ENCODE measurements around the gene ACER2.
"Not testable (repeated sequence)": the region's sequence is repeated elsewhere in the genome, so short reads cannot be mapped to it uniquely, and the experiment has no call there.

Gene ACER2

GRCh38 chr9:19409401-19410194 lies 789 bp downstream of the ACER2 start:
- no peak for DNase-seq

- no peak for DNase-seq
These were observed 1.3 kb downstream of the ACER2 start for GRCh38 chr9:19410195-19410503.

- no peak for DNase-seq
These were observed 1.8 kb downstream of the ACER2 start for GRCh38 chr9:19410594-19410993.

GRCh38 chr9:19411316-19411715 lies 2.5 kb downstream of the ACER2 start:
- no peak for DNase-seq

GRCh38 chr9:19413456-19413855 lies 4.6 kb downstream of the ACER2 start:
- not testable (repeated sequence) for DNase-seq

GRCh38 chr9:19416143-19416542 lies 7.3 kb downstream of the ACER2 start:
- DNase-seq: no peak

GRCh38 chr9:19420877-19421276 lies 12.1 kb downstream of the ACER2 start:
- DNase-seq: no peak

- DNase-seq: no peak
These were observed 14.4 kb downstream of the ACER2 start for GRCh38 chr9:19423163-19423562.

GRCh38 chr9:19424176-19424779 lies 15.5 kb downstream of the ACER2 start:
- no peak for DNase-seq

GRCh38 chr9:19429595-19429994 lies 20.8 kb downstream of the ACER2 start:
- no peak for DNase-seq

- no peak for DNase-seq
These were observed 21.5 kb downstream of the ACER2 start for GRCh38 chr9:19430201-19430760.

- no peak for DNase-seq
These were observed 22.8 kb downstream of the ACER2 start for GRCh38 chr9:19431361-19432171.

- DNase-seq: no peak
These were observed 23.7 kb downstream of the ACER2 start for GRCh38 chr9:19432473-19432872.

GRCh38 chr9:19433729-19434128 lies 24.9 kb downstream of the ACER2 start:
- not testable (repeated sequence) for DNase-seq

- no peak for DNase-seq
These were observed 31.6 kb downstream of the ACER2 start for GRCh38 chr9:19440376-19440775.

- DNase-seq: no peak
These were observed 32.2 kb downstream of the ACER2 start for GRCh38 chr9:19440823-19441580.

- DNase-seq: no peak
These were observed 32.9 kb downstream of the ACER2 start for GRCh38 chr9:19441730-19442129.

- no peak for DNase-seq
These were observed 33.4 kb downstream of the ACER2 start for GRCh38 chr9:19442240-19442639.

- DNase-seq: no peak
These were observed 36.6 kb downstream of the ACER2 start for GRCh38 chr9:19445452-19445851.

GRCh38 chr9:19446361-19446861 lies 37.6 kb downstream of the ACER2 start:
- DNase-seq: no peak

- DNase-seq: no peak
These were observed 42.7 kb downstream of the ACER2 start for GRCh38 chr9:19451240-19452087.

- DNase-seq: no peak
These were observed 47.6 kb downstream of the ACER2 start for GRCh38 chr9:19456426-19456825.

Measured in activated T-cell treated with anti-CD3 and anti-CD28 coated beads, Interleukin-2, amount 50 U/mL, for 48 hours (primary cell).